ENCODE measurements around the gene FARS2.

The FARS2 gene

DNA sequence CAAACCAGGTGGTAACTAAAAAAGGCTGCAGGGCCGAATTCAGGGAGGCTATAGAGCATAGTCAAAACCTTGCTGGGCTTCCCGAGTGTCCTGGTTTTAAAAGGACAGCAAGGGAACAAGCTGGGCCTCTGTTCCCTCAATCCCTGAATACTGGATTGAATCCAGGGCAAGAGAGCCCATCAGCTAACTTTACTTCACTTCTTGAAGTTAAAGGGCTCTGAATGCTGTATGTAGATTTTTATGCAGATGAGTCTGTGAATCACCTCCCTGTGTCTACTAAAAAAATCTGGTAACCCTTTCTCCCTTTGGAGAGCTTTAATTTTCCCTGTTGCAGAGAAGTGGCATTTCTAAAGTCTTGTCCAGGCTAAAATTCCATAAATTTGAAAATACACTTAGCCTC is 30.0 kb upstream of the FARS2 start:
- no peaks in the 10 kb centered on the region for H3K9me3 Mint-ChIP-seq
- H3K27me3 Mint-ChIP-seq (ENCODE audit: low read depth, poor library complexity): peaks cover 3% of the 10 kb centered on the region
- peaks cover 7% of the 10 kb centered on the region for H3K36me3 Mint-ChIP-seq (ENCODE audit: low read depth)
- no peak overlapping the region for H3K4me3 Mint-ChIP-seq
- no peak overlapping the region for H3K27ac Mint-ChIP-seq
- peaks cover 4% of the 10 kb centered on the region for H3K4me1 Mint-ChIP-seq
- TF ChIP-seq CTCF (IDR thresholded peaks at IDR 0.05): no peak
- no peak for DNase-seq

DNA sequence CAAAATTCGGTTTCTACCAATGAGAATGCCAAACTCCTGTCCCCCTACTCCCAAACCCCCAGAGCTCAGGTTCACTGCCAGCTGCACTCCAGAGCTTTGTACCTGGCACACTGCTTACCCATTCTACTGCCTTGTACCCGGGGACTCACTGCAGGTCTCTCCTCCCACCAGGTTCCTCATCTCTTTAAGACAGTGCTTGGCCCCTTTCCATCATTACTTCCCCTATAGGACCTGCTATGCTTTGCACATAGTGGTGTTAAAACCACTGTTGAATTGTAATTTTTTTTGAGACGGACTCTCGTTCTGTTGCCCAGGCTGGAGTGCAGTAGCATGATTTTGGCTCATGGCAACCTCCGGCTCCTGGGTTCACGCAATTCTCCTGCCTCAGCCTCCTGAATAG is 26.4 kb upstream of the FARS2 start:
- no peak overlapping the region for H3K27ac Mint-ChIP-seq
- no peak overlapping the region for H3K4me3 Mint-ChIP-seq
- H3K27me3 Mint-ChIP-seq (ENCODE audit: low read depth, poor library complexity): peaks cover 5% of the 10 kb centered on the region
- no peaks in the 10 kb centered on the region for H3K36me3 Mint-ChIP-seq (ENCODE audit: low read depth)
- H3K4me1 Mint-ChIP-seq: peaks cover 3% of the 10 kb centered on the region
- TF ChIP-seq CTCF (IDR thresholded peaks at IDR 0.05): no peak
- H3K9me3 Mint-ChIP-seq: no peaks in the 10 kb centered on the region
- DNase-seq: no peak

DNA sequence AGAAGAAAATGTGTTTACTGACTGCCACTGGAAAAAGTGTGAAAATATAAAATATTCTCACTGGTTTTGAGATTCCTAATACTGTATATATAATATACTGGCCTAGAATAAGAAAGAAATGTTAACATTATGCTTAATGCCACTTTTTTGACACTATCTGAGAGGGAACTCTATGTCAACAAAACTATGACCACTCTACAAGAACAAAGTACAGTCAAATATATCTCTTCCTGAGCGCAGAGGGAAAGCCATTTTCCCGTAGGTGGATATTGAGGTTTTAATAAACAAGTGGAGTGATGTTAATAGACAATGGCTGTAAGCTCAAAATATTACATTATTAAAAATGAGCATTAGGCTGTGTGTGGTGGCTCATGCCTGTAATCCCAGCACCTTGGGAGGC is 25.5 kb upstream of the FARS2 start:
- peaks cover 3% of the 10 kb centered on the region for H3K36me3 Mint-ChIP-seq (ENCODE audit: low read depth)
- no peak overlapping the region for H3K4me3 Mint-ChIP-seq
- no peaks in the 10 kb centered on the region for H3K4me1 Mint-ChIP-seq
- DNase-seq: no peak
- H3K27me3 Mint-ChIP-seq (ENCODE audit: low read depth, poor library complexity): peaks cover 5% of the 10 kb centered on the region
- H3K27ac Mint-ChIP-seq: no peak overlapping the region
- no peak for TF ChIP-seq CTCF (IDR thresholded peaks at IDR 0.05)
- no peaks in the 10 kb centered on the region for H3K9me3 Mint-ChIP-seq

DNA sequence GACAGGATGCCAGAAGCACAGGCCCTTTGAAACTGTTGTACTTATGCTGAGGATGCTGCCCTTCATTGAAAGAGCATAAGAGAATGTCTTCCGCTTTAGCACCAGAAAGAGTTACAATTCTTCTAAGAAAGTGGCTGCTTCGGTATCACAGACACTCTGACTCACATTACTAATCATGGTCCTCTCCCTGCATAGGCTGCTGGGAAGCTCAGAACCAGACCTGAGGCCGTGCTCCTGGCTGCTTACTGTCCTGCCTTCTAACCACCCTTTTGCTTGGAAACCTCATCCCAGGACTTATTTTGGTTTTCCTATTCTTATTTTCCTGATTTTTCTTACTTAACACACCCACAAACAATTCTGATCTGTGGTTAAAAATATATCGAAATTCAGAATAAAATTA is 23.5 kb upstream of the FARS2 start:
- no peaks in the 10 kb centered on the region for H3K4me1 Mint-ChIP-seq
- H3K27ac Mint-ChIP-seq: no peak overlapping the region
- H3K4me3 Mint-ChIP-seq: no peak overlapping the region
- DNase-seq: no peak
- peaks cover 5% of the 10 kb centered on the region for H3K27me3 Mint-ChIP-seq (ENCODE audit: low read depth, poor library complexity)
- no peaks in the 10 kb centered on the region for H3K9me3 Mint-ChIP-seq
- no peak for TF ChIP-seq CTCF (IDR thresholded peaks at IDR 0.05)
- H3K36me3 Mint-ChIP-seq (ENCODE audit: low read depth): peaks cover 4% of the 10 kb centered on the region

- Mint-ChIP-seq H3K36me3 (ENCODE audit: low read depth) (peaks cover 8% of the 10 kb centered on the region), H3K27me3 (ENCODE audit: low read depth, poor library complexity) (peaks cover 5% of the 10 kb centered on the region), H3K27ac (no peak overlapping the region), H3K9me3 (no peaks in the 10 kb centered on the region), H3K4me3 (no peak overlapping the region), H3K4me1 (no peaks in the 10 kb centered on the region)
- no peak for DNase-seq
- no peak for TF ChIP-seq CTCF (IDR thresholded peaks at IDR 0.05)
These were observed 23.0 kb upstream of the FARS2 start for GRCh38 chr6:5238336-5238735.

DNA sequence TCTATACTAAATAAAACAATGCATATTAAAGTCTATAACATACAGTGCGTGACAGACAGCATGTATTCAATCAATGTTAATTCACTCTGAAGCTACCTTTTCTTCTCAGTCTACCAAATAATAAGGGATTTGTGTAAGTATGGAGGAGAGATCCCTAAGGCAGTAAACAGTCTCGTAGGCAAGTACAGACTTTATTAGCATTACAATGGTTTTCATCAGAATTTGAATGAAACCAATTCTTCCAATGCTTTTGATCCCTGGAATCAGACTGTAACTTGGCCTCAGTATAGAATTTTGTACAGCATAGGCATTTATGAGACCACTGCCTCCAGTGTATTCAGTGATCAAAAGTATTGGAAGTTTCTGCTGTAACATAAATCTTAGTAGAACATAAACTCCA is 20.1 kb upstream of the FARS2 start:
- peaks cover 8% of the 10 kb centered on the region for H3K27me3 Mint-ChIP-seq (ENCODE audit: low read depth, poor library complexity)
- no peak overlapping the region for H3K4me3 Mint-ChIP-seq
- H3K9me3 Mint-ChIP-seq: no peaks in the 10 kb centered on the region
- H3K4me1 Mint-ChIP-seq: peaks cover 9% of the 10 kb centered on the region
- no peak for DNase-seq
- peaks cover 9% of the 10 kb centered on the region for H3K36me3 Mint-ChIP-seq (ENCODE audit: low read depth)
- TF ChIP-seq CTCF (IDR thresholded peaks at IDR 0.05): no peak
- no peak overlapping the region for H3K27ac Mint-ChIP-seq
